Type B pancreatic cell (in vitro differentiated cells): ENCODE results near the gene NUDT17. TPM values are rescaled to one million over a fixed set of nuclear protein-coding genes. Genes with fewer than 3 reads are reported as not detected.

ENCODE experiments used
- DNase-seq: peaks from one replicate; pipeline ENCODE4 v3.0.0; 2021; ENCODE audit warnings: mixed read lengths; ENCODE audit not compliant: unreplicated experiment; ENCODE audit errors: extremely low spot score
- H3K27ac Mint-ChIP-seq: 2 replicates; pipeline ENCODE4 v1.8.0; 2021; ENCODE audit warnings: mild to moderate bottlenecking, mixed read lengths
- H3K27me3 Mint-ChIP-seq: 2 replicates; pipeline ENCODE4 v1.8.0; 2021; ENCODE audit warnings: mixed read lengths
- H3K36me3 Mint-ChIP-seq: 2 replicates; pipeline ENCODE4 v1.8.0; 2021; ENCODE audit warnings: mixed read lengths
- H3K4me1 Mint-ChIP-seq: one replicate; pipeline ENCODE4 v1.8.0; 2021; ENCODE audit warnings: mixed read lengths; ENCODE audit not compliant: unreplicated experiment
- H3K4me3 Mint-ChIP-seq: 2 replicates; pipeline ENCODE4 v1.8.0; 2021; ENCODE audit warnings: mild to moderate bottlenecking, mixed read lengths
- H3K9me3 Mint-ChIP-seq: 2 replicates; pipeline ENCODE4 v1.8.0; 2021; ENCODE audit warnings: mixed read lengths
- total RNA-seq: library from RNA; stranded (reverse); gene quantifications from 2 replicates; pipeline ENCODE4 v1.2.1, GENCODE V29; 2021; ENCODE audit warnings: low replicate concordance
- TF ChIP-seq, protein P1 (sequence below): fragments of 200-600 bp; sonication (generic); conservative IDR thresholded peaks from 2 replicates; pipeline ENCODE4 v1.5.0; 2021; ENCODE audit warnings: antibody characterized with exemption, mild to moderate bottlenecking

NUDT17 gene
- total RNA-seq, 1 donor from 2014 or later: 4.0 TPM

DNA sequence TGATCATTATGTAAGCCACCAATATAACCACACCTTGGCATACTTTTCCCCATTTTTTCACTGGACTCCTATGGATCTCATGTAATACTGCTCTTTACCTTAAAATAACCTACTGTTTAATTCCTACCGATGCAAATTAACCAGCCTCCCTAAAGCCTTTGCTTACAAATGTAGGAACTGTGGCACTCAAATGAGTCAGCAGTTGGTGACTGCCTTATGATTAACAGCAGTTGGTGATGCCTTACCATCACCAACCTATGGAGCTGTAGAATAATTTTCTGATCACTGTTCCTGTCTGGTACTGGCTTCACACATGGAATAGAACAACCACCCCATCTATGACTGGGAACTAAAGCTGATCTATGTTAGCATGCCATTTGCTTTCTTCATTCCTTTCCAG is 7.8 kb upstream of the NUDT17 start:
- Mint-ChIP-seq H3K36me3 (peaks cover 24% of the 10 kb centered on the region), H3K9me3 (no peaks in the 10 kb centered on the region), H3K4me3 (no peak overlapping the region), H3K27me3 (no peaks in the 10 kb centered on the region), H3K4me1 (no peaks in the 10 kb centered on the region), H3K27ac (no peak overlapping the region)
- TF ChIP-seq, protein P1, sequence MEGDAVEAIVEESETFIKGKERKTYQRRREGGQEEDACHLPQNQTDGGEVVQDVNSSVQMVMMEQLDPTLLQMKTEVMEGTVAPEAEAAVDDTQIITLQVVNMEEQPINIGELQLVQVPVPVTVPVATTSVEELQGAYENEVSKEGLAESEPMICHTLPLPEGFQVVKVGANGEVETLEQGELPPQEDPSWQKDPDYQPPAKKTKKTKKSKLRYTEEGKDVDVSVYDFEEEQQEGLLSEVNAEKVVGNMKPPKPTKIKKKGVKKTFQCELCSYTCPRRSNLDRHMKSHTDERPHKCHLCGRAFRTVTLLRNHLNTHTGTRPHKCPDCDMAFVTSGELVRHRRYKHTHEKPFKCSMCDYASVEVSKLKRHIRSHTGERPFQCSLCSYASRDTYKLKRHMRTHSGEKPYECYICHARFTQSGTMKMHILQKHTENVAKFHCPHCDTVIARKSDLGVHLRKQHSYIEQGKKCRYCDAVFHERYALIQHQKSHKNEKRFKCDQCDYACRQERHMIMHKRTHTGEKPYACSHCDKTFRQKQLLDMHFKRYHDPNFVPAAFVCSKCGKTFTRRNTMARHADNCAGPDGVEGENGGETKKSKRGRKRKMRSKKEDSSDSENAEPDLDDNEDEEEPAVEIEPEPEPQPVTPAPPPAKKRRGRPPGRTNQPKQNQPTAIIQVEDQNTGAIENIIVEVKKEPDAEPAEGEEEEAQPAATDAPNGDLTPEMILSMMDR: no peak
- DNase-seq: no peak

DNA sequence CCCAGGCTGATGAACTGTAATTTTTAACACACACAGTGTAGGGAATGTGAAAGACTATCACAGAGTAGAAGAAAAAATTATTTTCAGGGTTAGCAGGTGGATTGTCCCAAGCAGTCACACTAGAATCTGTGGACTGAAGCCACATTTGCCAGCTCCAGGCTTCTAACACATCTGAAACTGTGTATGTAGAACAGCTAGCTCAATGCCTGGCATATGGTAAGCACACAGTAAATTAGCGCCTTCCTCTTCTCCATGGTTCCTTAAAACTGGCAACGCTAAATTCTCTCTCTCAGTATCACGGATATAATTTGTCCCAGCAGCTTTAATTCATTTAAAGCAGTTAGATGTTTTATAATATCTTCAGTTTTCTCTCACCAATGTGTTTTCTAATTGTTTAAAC is 2.4 kb upstream of the NUDT17 start:
- Mint-ChIP-seq H3K4me1 (peaks cover 5% of the 10 kb centered on the region), H3K4me3 (no peak overlapping the region), H3K36me3 (peaks cover 11% of the 10 kb centered on the region), H3K27me3 (no peaks in the 10 kb centered on the region), H3K9me3 (no peaks in the 10 kb centered on the region), H3K27ac (no peak overlapping the region)
- no peak for DNase-seq
- TF ChIP-seq, protein P1: no peak

DNA sequence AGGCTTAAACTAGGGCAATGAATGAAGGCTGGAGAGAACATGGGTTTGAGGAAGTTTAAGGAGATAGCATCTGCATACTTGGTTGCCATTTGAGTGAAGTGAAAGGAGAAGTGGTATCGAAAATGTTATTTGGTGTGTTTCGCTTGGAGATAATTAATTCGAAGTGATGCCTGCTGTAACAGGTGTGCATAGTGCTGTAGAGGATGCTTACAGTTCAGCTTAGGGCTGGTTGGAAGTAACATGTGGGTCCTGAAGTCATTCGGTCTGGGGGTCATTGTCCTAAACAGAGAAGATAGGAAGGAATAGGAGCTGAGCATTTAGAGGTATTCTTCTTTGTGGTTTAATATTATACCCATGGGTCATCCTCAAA is 301 bp upstream of the NUDT17 start:
- no peak overlapping the region for H3K27ac Mint-ChIP-seq
- H3K36me3 Mint-ChIP-seq: peaks cover 10% of the 10 kb centered on the region
- TF ChIP-seq, protein P1: no peak
- no peaks in the 10 kb centered on the region for H3K9me3 Mint-ChIP-seq
- no peaks in the 10 kb centered on the region for H3K27me3 Mint-ChIP-seq
- DNase-seq: no peak
- H3K4me3 Mint-ChIP-seq: no peak overlapping the region
- peaks cover 5% of the 10 kb centered on the region for H3K4me1 Mint-ChIP-seq

DNA sequence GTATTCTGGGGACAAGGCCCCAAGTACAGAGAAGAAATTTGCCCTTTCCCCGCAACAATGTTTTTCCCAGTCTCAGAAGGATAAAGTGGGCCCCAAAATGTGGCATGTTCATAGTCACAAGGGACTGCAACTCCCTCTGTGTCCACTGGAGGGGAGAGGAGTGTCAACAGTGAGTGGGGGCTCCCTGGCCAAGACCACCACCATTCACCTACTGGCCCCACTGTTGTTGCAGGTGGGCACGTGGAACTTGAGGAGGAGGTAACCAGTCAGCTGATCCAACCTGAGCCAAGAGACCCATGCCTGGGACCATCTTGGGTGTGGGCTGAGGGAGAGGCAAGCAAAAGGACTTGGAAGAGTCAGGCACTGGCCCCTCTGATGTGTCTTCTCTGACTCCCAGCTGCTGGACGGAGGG is 777 bp downstream of the NUDT17 start:
- Mint-ChIP-seq H3K4me3 (no peak overlapping the region), H3K27ac (no peak overlapping the region), H3K4me1 (peaks cover 5% of the 10 kb centered on the region), H3K36me3 (peaks cover 16% of the 10 kb centered on the region), H3K9me3 (no peaks in the 10 kb centered on the region), H3K27me3 (no peaks in the 10 kb centered on the region)
- TF ChIP-seq, protein P1: peak; percentile 72
- no peak for DNase-seq

DNA sequence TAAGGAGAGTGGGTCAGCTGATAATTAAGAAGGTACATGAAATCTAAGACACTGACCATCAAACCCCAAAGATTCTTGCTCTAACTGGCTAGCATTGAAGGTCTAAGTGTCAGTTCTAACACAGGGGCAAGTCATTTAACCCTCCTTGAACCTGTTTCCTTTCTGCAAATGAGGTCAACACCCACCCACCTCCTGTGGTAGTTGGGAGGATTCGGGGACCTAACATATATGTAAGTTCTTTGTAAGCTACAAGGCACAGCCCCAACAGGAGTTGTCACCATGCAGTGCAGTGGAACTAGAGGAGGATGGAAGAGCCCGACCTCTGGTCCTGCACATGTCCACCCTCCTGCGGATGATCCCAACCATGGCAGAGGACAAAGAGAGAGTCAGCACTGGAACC is 2.4 kb downstream of the NUDT17 start:
- H3K36me3 Mint-ChIP-seq: peaks cover 17% of the 10 kb centered on the region
- peak overlapping the region; percentile 6 for H3K4me3 Mint-ChIP-seq

More for the DNA sequence above, 2.4 kb downstream of the NUDT17 start:
- Mint-ChIP-seq H3K4me1 (peaks cover 5% of the 10 kb centered on the region), H3K27ac (no peak overlapping the region), H3K9me3 (no peaks in the 10 kb centered on the region), H3K27me3 (no peaks in the 10 kb centered on the region)
- no peak for DNase-seq
- TF ChIP-seq, protein P1: no peak
